SU-DHL-6 (cell line): ENCODE data around the gene TWNK.

Source experiments
- H2AFZ ChIP-seq: fragments of 200-600 bp; sonication (generic); 2 replicates; pipeline ENCODE4 v1.6.1; 2014; ENCODE audit warnings: low read depth, mild to moderate bottlenecking, moderate library complexity, mixed read lengths, antibody characterized with exemption, low read length; ENCODE audit not compliant: severe bottlenecking
- H3F3A ChIP-seq: fragments of 200-600 bp; shearing (Covaris generic); 2 replicates; pipeline ENCODE4 v1.6.0; 2016; ENCODE audit warnings: antibody characterized with exemption, mild to moderate bottlenecking; ENCODE audit not compliant: insufficient read depth
- H3K27ac ChIP-seq: fragments of 200-600 bp; sonication (generic); 2 replicates; pipeline ENCODE4 v1.5.1; 2016; ENCODE audit warnings: low read depth, mild to moderate bottlenecking, low read length, moderate library complexity, mixed read lengths
- H3K27me3 ChIP-seq: fragments of 200-600 bp; sonication (generic), shearing (Covaris generic); 2 replicates; pipeline ENCODE4 v1.6.0; 2014; ENCODE audit warnings: mild to moderate bottlenecking, low read length
- H3K36me3 ChIP-seq: fragments of 200-600 bp; sonication (generic); 2 replicates; pipeline ENCODE4 v1.6.1; 2014; ENCODE audit warnings: mild to moderate bottlenecking, low read length, mixed read lengths
- H3K4me2 ChIP-seq: fragments of 300-600, 200-600 bp; shearing (Covaris generic), sonication (generic); 2 replicates; pipeline ENCODE4 v1.6.0; 2014; ENCODE audit warnings: low read length, low read depth, mild to moderate bottlenecking; ENCODE audit not compliant: poor library complexity, severe bottlenecking
- H3K4me3 ChIP-seq: fragments of 200-600 bp; sonication (generic); 2 replicates; pipeline ENCODE4 v1.5.1; 2014; ENCODE audit warnings: antibody characterized with exemption, low read length, mild to moderate bottlenecking, mixed read lengths; ENCODE audit not compliant: insufficient read depth, poor library complexity, severe bottlenecking
- H3K79me2 ChIP-seq: fragments of 200-600 bp; sonication (generic); 2 replicates; pipeline ENCODE4 v1.6.1; 2014; ENCODE audit warnings: mild to moderate bottlenecking, low read length, moderate library complexity; ENCODE audit not compliant: insufficient read depth
- H3K9ac ChIP-seq: fragments of 200-600 bp; sonication (generic); 2 replicates; pipeline ENCODE4 v1.7.0; 2014; ENCODE audit warnings: mild to moderate bottlenecking, low read length
- H3K9me2 ChIP-seq: fragments of 200-600 bp; sonication (generic); replicated peaks from 2 replicates; pipeline ENCODE4 v1.6.1; 2014; ENCODE audit warnings: low read length; ENCODE audit not compliant: insufficient read depth
- H3K9me3 ChIP-seq: fragments of 200-600 bp; sonication (generic); 2 replicates; pipeline ENCODE4 v1.6.1; 2014; ENCODE audit warnings: low read length, mixed read lengths; ENCODE audit not compliant: insufficient read depth
- H4K20me1 ChIP-seq: fragments of 200-600 bp; sonication (generic); 2 replicates; pipeline ENCODE4 v1.6.1; 2014; ENCODE audit warnings: low read depth, mild to moderate bottlenecking, antibody characterized with exemption, low read length, moderate library complexity, mixed read lengths
- EZH2phosphoT487 ChIP-seq: fragments of 200-600 bp; sonication (generic), shearing (Covaris generic); conservative IDR thresholded peaks from 2 replicates; pipeline ENCODE4 v1.6.1; 2018; ENCODE audit warnings: mild to moderate bottlenecking, antibody characterized with exemption, low read length, moderate library complexity, mixed read lengths
- TF ChIP-seq, protein P1 (sequence below): fragments of 200-600 bp; sonication (generic); IDR thresholded peaks from one replicate; pipeline ENCODE4 v1.5.1; 2017; ENCODE audit warnings: antibody characterized with exemption, mild to moderate bottlenecking, low read length, moderate library complexity; ENCODE audit not compliant: insufficient read depth, poor library complexity, severe bottlenecking

TWNK gene

GRCh38 chr10:100968062-100968736 lies 19.1 kb upstream of the TWNK start:
- no peaks in the 10 kb centered on the region for H3K27me3 ChIP-seq
- no peaks in the 10 kb centered on the region for H3K9me3 ChIP-seq
- no peak overlapping the region for H3K9ac ChIP-seq
- no peak overlapping the region for H3K27ac ChIP-seq
- H3K4me3 ChIP-seq, result no peak overlapping the region
- no peaks in the 10 kb centered on the region for H3K79me2 ChIP-seq
- no peak overlapping the region for H3K4me2 ChIP-seq
- peaks cover 4% of the 10 kb centered on the region; the same call in 1 of the 2 replicates for H3K36me3 ChIP-seq
- no peak for TF ChIP-seq EZH2phosphoT487
- TF ChIP-seq, protein P1, sequence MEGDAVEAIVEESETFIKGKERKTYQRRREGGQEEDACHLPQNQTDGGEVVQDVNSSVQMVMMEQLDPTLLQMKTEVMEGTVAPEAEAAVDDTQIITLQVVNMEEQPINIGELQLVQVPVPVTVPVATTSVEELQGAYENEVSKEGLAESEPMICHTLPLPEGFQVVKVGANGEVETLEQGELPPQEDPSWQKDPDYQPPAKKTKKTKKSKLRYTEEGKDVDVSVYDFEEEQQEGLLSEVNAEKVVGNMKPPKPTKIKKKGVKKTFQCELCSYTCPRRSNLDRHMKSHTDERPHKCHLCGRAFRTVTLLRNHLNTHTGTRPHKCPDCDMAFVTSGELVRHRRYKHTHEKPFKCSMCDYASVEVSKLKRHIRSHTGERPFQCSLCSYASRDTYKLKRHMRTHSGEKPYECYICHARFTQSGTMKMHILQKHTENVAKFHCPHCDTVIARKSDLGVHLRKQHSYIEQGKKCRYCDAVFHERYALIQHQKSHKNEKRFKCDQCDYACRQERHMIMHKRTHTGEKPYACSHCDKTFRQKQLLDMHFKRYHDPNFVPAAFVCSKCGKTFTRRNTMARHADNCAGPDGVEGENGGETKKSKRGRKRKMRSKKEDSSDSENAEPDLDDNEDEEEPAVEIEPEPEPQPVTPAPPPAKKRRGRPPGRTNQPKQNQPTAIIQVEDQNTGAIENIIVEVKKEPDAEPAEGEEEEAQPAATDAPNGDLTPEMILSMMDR, result no peak
- H2AFZ ChIP-seq, result no peak overlapping the region
- no peaks in the 10 kb centered on the region for H4K20me1 ChIP-seq
- H3F3A ChIP-seq, result 0 out of 2 replicates have a peak, but pooled peaks cover 3% of the 10 kb centered on the region
- H3K9me2 ChIP-seq, result no peaks in the 10 kb centered on the region

GRCh38 chr10:100968863-100969186 lies 18.5 kb upstream of the TWNK start:
- Histone ChIP-seq H3K9me2 (no peaks in the 10 kb centered on the region), H3K79me2 (no peaks in the 10 kb centered on the region), H3F3A (0 out of 2 replicates have a peak, but pooled peaks cover 3% of the 10 kb centered on the region), H4K20me1 (no peaks in the 10 kb centered on the region), H3K27me3 (no peaks in the 10 kb centered on the region), H3K9ac (no peak overlapping the region; the same call in 1 of the 2 replicates), H3K36me3 (no peaks in the 10 kb centered on the region), H2AFZ (peak overlapping the region; percentile 47), H3K4me3 (peak overlapping the region; percentile 23), H3K4me2 (peak overlapping the region; percentile 42), H3K27ac (no peak overlapping the region), H3K9me3 (no peaks in the 10 kb centered on the region)
- no peak for TF ChIP-seq EZH2phosphoT487
- TF ChIP-seq, protein P1, result no peak

GRCh38 chr10:100969187-100970075 lies 17.9 kb upstream of the TWNK start, which contains the start of gene SEMA4G:
Gene SEMA4G, plus strand, starts transcription at chr10:100969504. Its CDS starts 3,409 bp downstream, at chr10:100972913.
- Histone ChIP-seq H3K9me3 (no peaks in the 10 kb centered on the region), H3K4me2 (peak within 1 kb of the TSS; percentile 42), H3K79me2 (no peaks in the 10 kb centered on the region), H3K27ac (no peak within 1 kb of the TSS), H2AFZ (peak within 1 kb of the TSS; percentile 47), H3K27me3 (no peaks in the 10 kb centered on the region), H3K9ac (no peak within 1 kb of the TSS; the same call in 1 of the 2 replicates), H3K9me2 (no peaks in the 10 kb centered on the region), H3K36me3 (no peaks in the 10 kb centered on the region), H3K4me3 (peak within 1 kb of the TSS; percentile 23), H4K20me1 (no peaks in the 10 kb centered on the region), H3F3A (0 out of 2 replicates have a peak, but pooled peaks cover 3% of the 10 kb centered on the region)
- TF ChIP-seq, protein P1, result peak; percentile 53
- no peak for TF ChIP-seq EZH2phosphoT487
